ENCODE results near the gene CRTC1.

DNA sequence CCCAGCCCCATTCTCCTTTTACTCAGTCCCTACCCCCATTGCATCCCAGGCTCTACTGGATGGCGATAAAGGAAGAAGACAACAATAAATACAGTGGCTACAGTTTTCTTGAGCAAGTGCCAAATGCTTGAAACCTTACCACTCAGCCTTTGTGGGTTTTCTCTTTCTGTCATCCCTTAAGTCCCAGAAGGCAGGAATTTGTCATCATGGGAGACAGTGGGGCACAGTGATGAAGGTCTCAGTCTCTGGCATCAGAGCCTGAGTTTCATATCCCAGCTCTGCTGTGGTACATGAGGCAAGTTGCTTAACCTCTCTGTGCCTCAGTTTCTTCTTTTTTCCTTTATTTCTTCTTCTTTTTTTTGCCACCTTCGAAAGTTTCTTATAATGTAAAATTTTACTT, 112.8 kb downstream of the CRTC1 start:
- TF ChIP-seq, protein P1, sequence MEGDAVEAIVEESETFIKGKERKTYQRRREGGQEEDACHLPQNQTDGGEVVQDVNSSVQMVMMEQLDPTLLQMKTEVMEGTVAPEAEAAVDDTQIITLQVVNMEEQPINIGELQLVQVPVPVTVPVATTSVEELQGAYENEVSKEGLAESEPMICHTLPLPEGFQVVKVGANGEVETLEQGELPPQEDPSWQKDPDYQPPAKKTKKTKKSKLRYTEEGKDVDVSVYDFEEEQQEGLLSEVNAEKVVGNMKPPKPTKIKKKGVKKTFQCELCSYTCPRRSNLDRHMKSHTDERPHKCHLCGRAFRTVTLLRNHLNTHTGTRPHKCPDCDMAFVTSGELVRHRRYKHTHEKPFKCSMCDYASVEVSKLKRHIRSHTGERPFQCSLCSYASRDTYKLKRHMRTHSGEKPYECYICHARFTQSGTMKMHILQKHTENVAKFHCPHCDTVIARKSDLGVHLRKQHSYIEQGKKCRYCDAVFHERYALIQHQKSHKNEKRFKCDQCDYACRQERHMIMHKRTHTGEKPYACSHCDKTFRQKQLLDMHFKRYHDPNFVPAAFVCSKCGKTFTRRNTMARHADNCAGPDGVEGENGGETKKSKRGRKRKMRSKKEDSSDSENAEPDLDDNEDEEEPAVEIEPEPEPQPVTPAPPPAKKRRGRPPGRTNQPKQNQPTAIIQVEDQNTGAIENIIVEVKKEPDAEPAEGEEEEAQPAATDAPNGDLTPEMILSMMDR (IDR thresholded peaks at IDR 0.05; ENCODE audit: low read length) = no peak
- no peak for TF ChIP-seq EZH2 (optimal IDR thresholded peaks at IDR 0.05; ENCODE audit: low read depth, low read length)
- no peak for TF ChIP-seq EZH2phosphoT487 (IDR thresholded peaks at IDR 0.05; ENCODE audit: low read length)

All from MM.1S (cell line).